GM18909 (cell line): ENCODE measurements around the gene LILRB3.
"Not testable (repeated sequence)": the region's sequence is repeated elsewhere in the genome, so short reads cannot be mapped to it uniquely, and the experiment has no call there.

Experiments used
- ATAC-seq: cut with Tn5 transposase; IDR thresholded peaks from one replicate; pipeline ENCODE4 v1.9.1; 2021; ENCODE audit warnings: mild to moderate bottlenecking; ENCODE audit not compliant: unreplicated experiment, poor library complexity

LILRB3 gene

DNA sequence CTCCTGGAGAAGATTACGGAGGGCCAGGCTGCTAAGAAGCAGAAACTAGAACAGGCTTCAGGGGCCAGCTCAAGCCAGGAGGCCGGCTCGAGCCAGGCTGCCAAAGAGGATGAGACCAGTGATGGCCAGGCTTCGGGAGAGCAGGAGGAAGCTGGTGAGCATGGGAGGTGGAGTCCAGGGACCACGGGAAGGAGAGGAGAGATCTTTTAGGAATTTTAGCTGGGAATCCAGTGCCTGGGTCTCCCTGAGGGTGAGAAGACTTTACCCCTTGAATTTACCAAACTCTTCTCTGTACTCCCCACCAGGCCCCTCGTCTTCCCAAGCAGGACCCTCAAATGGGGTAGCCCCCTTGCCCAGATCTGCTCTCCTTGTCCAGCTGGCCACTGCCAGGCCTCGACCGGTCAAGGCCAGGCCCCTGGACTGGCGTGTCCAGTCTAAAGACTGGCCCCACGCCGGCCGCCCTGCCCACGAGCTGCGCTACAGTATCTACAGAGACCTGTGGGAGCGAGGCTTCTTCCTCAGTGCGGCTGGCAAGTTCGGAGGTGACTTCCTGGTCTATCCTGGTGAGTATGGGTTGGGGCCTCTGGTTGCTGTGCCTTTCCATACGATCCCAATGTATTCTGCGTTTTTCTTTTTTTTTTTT is 30.9 kb downstream of the LILRB3 start:
- ATAC-seq = no peak

DNA sequence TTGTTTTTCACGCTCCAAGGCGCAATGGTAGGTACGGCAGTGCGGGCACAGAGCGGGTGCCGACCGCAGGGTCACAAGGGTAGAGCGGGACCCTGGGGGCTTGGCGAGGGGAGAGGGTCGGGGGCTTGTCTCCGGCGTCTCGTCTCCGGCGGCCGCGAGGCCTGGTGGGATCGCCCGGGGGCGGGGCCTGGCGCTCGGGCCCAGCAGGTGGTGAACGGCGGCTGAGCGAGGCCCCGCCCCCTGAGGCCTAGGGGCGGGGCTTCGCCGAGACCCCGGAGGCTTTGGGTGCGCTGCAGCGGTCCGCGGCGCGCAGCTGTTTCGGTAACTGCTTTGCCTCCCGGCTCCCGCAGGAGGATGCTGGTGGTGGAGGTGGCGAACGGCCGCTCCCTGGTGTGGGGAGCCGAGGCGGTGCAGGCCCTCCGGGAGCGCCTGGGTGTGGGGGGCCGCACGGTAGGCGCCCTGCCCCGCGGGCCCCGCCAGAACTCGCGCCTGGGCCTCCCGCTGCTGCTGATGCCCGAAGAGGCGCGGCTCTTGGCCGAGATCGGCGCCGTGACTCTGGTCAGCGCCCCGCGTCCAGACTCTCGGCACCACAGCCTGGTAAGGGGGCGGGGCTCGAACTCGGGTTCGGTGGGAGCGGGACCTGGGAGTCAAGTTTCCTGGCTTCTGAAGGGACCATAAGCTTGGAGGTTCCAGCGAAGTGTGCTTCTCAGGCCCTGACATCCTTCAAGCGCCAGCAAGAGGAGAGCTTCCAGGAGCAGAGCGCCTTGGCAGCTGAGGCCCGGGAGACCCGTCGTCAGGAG is 31.6 kb downstream of the LILRB3 start, which contains the start of gene TSEN34:
TSS of gene TSEN34 (plus strand) at position 298 of the 800 bp plus-strand sequence. CDS start at position 355, 57 bp downstream.
- peak; percentile 32 for ATAC-seq

DNA sequence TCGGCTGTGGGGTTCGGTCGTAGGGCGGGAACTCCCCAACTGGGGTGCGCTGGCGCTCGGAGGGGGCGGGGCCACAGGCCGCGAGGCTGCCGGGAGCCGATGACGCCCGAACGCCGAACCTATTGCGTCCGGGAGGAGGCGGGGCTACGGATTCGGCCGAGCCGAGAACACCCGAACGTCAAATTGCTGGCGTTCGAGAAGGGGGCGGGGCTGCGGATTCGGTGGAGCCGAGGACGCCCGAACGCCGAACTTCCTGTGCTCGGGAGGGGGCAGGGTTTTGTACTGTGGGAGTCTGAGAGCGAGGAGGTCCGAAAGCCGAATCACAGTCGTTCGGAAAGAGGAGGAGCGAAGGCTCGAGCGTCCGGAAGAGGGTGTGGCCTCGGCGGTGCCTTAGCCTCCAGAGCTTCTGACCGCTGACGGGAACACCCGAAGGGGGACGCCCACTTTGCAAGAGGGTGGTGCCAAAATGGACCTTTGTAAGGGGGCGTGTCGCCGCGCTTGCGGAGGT is 32.2 kb downstream of the LILRB3 start:
- ATAC-seq = peak; percentile 53

DNA sequence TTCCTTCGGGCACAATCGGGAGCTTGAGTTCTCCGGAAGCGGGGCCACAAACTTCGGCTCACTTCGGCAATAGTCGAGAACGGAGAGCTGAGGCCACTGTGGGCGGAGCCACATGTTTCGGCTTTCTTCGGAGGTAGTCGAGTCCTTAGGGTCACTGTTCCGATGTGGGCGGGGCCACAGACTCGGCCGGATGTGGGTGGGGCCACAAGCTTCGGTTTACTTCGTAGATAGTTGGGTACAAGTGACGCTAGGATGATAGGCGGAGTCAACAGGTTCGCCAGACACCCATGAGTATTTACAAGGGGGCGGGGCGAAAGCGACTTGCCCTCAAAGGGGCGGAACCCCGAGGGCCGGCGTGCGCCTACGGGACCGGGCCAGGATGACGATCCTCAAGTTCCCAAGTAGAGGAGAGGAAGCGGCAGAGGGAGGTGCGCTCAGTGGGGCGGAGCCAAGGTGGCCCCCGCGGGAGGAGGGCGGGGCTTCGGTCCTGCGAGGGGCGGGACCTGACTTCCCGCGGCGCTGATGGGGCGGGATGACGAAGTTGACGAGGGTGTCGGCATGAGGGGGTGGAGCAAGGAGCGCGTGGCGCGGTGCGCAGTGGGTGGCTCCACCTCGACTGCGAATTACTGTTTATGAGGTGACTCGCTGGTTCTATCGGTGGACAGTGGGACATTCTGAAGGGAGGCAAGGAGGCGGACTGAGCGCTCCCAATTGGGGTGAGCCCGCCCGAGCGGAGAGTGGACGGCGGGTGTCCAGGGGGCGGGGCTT is 32.9 kb downstream of the LILRB3 start:
- peak; percentile 52 for ATAC-seq

DNA sequence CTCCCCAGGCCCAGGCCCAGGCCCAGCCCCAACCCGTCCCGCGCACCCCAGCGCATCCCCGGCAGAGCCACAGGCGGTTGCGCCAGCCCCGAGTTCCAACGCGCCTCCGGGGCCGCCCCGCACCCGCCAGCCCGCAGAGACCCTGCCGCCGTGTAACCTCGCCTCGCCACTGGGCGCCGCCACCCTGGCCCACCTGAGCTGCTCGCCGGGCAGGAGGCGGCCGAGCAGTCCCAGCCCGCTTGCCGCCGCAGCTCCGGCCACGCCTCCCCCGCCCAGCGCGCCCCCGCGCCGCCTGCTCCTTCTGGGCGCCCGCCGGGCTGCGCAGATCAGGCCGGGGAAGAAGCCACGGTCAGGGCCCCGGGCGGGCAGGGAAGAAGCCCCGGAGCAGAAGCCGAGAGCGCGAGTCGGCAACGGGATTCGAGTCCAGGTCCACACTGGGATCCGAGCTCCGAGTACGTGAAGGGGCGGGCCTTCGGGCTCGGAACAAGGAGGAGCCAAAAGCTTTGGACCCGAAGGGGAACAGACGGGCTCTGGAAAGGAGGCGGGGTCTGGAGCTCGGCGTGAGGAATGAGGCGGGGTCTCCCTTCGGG is 33.6 kb downstream of the LILRB3 start, which contains the start of gene MBOAT7:
TSS of gene MBOAT7 (minus strand) at position 436 of the 590 bp plus-strand sequence. CDS start 1,072 bp downstream, outside the sequence.
- ATAC-seq = peak; percentile 21

DNA sequence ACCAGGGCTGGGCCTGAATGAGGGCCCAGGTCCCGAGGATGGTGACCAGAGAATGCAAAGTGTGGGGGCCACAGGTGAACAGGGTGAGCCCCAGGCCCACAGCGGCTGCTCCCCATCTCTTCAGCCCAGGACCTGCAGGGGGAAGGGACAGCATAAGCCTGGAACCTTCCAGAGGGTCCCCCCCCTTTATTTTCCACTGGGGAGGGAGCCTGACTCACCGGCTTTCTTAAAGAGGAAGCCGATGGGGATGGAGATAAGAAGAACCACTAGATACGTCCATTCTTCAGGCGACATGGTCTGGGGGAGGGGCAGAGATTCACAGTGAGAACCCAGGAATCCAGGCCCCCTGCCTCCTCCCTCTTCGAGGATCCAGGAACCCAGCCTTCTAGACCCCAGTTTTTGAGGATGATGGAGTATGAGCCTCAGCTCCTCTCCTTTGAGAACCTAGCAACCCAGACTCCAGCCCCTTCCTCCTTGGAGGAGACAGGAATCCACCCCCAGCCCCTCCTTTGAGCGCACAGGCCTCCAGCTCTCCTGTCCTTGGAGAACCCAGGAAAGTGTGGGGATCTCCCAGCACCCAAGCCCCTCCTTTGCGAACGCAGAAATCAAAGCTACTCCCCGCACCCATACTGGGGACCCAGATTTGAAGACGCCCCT is 34.5 kb downstream of the LILRB3 start:
- no peak for ATAC-seq

DNA sequence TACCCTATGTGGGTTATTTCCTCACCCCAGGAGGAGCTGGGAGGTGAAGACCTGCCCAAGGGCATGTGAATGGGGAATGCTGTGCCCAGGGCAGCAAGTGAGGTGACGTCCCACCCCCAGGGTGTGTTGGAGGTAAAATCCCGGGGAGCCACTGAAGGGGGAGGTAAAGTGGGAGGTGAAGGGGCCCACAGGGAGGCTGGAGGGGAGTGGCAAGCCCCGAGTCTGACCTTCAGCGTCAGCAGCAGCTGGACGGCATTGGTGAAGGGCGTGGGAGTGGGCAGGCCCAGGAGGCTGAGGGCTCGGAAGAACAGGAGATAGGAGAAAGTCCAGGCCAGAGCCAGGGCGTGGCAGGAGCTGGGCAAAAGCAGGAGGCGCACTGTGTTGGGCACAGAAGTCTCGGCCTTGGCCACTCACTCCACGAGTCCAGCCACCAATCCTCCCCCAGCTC is 35.8 kb downstream of the LILRB3 start:
- no peak for ATAC-seq

DNA sequence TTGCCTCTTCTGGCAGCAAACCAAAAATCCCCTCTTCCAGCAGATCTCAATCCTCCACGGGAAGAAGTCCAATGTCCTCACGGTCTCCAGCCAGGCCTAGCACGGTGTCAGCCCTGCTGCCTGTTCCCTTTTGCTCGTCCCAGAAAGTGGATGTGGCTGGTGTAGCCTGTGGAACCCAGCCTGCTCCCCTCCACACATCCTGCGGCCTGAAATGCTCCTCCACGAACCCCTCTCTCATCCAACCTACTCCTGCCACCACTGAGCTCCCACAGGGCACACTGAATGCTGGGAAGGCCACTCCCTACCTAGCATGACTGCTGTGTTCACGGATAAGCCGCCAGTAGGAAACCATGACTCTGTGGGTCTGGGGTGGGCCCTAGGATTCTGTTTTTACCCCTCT is 36.5 kb downstream of the LILRB3 start:
- no peak for ATAC-seq

DNA sequence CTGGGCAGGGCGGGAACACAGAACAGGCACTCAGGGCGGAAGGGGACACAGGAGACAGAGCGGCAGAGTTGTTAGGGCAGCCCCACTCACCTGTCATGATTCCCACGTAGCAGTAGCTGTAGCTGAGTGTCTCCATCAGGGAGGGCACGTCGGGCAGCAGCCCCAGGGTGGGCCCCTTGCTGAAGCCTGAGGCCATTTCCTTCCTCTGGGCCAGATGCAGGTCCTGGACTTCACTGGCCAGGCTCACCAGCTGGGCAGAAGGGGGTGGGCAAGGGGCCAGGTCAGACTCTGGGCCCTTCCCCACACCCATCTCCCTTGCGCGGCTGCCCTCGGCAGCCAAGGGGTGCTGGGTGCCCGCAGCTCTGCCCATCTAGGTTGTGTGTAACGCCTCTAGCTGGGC is 39.4 kb downstream of the LILRB3 start:
- no peak for ATAC-seq

DNA sequence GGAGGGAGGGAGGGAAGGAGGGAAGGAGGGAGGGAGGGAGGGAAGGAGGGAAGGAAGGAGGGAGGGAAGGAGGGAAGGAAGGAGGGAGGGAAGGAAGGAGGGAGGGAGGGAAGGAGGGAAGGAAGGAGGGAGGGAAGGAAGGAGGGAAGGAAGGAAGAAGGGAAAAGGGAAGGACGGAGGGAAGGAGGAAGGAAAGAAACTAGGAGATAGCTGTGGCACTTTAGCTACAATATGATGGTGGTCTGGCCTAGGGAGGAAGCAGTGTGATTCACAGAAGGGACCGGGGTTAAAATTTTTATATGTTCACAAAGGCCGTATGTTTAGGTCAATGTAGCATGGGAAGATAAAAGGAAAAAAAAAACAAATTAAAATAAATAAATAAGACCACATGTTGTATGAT is 40.9 kb downstream of the LILRB3 start:
- not testable (repeated sequence) for ATAC-seq

DNA sequence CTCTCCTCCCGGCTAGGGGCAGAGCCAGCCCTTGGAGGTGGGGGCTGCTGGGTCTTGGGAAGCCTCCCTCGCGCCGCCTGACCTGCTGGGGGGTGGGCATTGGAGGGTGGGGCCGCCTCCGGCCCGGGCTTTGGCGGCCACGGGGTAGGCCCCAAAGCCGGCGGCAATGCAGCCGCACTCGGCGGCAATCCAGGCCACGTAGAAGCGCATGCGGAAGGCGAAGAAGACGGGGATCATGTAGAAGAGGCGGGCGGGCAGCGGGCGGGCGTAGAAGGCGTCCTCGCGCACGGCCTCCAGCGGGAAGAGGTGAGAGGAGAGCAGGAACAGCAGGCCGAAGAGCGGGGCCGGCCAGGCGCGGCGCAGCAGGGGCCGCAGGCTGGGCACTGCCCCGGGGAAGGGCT is 42.1 kb downstream of the LILRB3 start:
- ATAC-seq = no peak

DNA sequence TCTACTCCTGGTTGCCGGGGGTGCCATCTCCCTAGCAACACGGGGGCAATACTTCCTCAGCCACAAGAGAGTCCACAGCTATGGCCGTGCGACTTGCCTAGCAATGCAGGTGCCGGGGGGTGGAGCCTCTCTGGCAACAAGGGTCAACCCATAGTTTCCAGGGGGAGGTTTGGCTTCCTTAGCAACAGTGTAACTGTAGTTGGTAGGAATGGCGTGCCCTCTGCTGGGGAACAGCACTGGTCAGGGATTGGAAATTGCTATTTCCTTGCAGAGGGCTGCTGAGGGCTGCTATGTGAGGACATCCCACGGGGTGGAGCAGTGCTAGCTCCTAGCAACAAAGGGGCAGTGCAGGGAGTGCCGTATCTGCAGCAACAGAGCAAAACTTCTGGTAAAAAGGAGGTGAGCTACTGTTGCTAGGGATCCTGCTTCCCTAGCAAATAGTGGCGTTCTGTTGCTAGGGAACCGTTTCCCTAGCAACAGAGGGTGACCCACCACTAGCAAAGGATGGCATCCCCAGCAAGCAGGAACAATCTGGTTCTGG is 42.8 kb downstream of the LILRB3 start:
- no peak for ATAC-seq

DNA sequence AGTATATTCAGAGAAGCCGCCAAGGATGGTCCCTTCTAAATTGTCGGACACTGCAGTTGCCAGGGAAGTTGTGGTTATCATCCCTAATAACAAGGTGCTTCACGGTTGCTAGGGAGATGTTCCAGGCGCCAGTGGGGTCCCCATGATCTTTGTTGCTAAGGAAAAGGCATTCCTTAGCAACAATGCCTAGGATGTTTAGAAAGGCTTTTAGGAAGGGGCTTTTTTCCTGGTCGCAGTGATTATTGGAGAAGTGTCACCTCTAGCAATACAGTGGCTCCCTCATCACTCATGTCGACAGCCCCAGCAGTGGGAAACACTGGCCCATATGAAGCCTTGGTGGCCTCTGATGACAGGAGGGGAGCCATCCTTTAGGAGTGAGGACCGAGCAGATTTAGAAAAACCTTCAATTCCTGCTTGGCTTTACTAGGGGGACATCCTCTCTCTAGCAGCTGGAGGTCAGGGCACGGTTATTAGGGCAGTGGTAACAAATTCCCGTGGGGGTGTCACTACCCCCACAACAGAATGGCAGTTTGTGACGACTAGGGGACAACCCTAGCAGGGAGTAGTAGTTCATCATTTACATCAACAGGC is 43.5 kb downstream of the LILRB3 start:
- ATAC-seq = no peak

DNA sequence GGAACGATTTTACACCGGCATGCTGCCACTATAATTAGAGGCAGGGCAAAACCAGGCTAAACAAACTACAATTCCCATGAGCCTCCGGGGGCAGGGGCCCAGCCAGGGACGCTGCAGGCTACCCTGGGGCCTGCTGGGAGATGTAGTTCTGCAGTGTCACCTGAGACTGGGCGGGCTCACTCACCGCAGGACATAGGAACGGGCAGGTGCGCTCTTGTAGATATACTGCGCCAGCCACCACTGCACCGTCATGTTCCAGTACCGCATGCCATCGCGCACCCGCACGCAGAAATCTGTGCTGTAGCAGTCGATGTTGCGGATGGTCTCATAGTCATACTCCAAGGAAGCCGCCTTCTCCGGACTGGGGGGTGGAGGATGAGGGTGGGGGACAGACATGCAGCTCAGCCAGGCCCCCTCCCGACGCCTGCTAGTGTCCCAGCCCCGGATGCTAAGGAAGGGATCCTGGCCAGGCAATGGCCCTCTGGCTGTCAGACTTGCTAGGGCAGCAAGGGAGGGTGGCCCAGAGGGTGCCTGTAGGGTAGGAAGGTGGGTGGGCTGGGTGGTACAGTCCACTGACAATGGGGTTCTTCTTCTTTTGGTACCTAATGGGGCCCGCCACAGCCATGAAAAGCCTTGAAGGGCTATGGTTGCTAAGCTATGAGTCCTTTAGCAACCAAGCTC is 44.1 kb downstream of the LILRB3 start:
- ATAC-seq = no peak

DNA sequence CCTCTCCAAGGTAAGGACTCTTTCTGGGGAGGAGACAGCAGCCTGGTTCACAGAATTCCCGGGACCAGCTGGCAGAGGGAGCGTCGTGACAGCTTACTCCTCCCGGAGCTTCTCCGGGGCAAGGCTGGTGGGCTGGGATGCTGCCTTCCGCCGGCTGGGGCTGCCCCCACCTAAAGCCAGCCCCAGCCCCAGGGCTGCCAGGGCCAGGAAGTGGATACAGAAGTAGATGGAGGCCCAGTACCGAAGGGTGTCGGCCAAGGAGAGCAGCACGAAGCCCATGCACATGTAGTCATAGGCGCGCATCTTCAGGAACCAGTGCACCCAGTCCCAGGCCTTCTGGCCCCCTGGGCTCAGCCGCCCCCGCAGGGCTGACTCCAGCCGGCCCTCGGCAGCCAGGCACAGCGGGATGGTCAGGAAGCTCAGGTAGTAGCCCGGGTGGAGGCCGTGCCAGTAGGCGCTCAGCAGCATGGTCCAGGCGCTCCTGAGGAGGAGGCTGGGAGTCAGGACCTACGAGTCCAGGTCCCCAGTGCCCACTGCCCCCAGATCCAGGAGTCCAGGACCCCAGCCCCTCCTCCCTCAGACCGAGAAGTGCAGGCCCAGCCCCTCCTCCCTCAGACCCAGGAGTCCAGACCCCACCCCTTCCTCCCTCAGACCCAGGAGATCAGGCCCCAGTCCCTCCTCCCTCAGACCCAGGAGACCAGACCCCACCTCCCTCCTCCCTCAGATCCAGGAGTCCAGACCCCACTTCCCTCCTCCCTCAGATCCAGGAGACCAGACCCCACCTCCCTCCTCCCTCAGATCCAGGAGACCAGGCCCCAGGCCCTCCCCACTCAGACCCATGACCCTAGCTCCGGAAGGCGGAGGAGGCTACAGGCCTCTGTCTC is 48.6 kb downstream of the LILRB3 start:
- no peak for ATAC-seq

DNA sequence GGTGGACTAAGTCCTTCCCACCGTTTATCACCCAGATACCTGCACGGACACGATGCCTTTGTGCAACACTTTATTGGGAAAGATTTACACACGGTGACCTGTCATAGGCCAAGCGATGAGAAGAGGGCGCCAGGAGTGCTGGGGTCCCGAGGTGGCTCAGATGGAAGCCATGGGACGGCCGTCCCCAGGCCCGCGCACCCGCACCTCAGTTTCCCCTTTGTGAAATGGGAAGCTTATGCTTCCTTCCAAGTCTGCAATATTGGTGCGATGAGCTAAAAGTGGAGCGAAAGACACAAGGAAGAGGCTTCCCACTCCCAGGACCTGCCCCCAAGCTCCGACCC is 49.5 kb downstream of the LILRB3 start:
- no peak for ATAC-seq

DNA sequence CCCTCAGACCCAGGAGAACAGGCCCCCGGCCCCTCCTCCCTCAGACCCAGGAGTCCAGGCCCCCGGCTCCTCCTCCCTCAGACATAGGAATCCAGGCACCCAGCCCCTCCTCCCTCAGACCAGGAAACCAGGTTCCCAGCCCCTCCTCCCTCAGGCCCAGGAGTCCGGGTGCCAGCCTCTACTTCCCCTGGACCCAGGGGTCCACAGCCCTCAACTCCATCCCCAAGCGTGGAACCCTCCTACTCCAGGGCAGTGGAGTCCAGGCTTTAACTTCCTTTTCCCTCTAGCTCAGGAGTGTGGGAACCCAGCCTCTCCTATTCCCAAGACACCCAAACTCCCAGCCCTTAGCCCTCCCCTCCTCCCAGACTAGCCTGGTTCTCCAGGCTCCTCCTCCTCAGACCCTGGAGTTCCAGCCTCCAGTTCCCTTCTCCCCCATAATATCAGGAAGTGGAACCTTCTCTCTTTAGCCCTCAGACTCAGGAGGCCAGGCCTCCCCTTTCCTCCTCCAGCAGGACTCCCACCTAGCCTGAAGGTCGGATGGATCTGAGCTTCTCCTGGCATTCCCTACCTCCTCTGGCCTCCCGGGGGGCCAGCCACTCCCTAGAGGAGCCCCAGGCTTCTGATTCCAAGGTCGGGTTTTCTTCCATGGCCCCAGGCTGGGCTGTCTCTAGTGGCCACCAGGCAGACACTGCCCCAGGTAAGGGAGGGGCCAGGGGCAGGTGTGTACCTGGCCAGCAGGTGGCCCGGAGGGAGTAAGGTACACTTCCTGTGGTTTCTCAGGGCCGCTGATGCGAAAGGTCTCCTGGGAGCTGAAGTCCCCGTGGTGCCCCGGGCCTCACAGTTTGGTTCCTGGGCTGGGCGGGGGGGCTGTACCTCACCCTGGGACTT is 50.1 kb downstream of the LILRB3 start, which contains the start of gene TMC4:
TSS of gene TMC4 (minus strand) at position 690 of the 888 bp plus-strand sequence. CDS start at position 647, 43 bp downstream.
- no peak for ATAC-seq
